ENCODE measurements around the gene PPP1R7.
"Not testable (repeated sequence)": the region's sequence is repeated elsewhere in the genome, so short reads cannot be mapped to it uniquely, and the experiment has no call there.

PPP1R7 gene

GRCh38 chr2:241149925-241150659, at the start of gene PPP1R7:
Gene PPP1R7 (plus strand): TSS chr2:241150467. CDS start chr2:241150496, 29 bp downstream.
- DNase-seq: peak; percentile 94 to 95

GRCh38 chr2:241102239-241102803, 47.9 kb upstream of the PPP1R7 start, which contains the start of gene MTERF4:
Gene MTERF4 (minus strand): TSS chr2:241102287. CDS start chr2:241102273, 14 bp downstream.
- DNase-seq: peak; percentile 90 to 91

- no peak for DNase-seq
Observed at GRCh38 chr2:241103176-241103595, 47.1 kb upstream of the PPP1R7 start.

- not testable (repeated sequence) for DNase-seq
Observed at GRCh38 chr2:241104611-241105010, 45.7 kb upstream of the PPP1R7 start.

- no peak for DNase-seq
Observed at GRCh38 chr2:241105641-241106040, 44.6 kb upstream of the PPP1R7 start.

- DNase-seq: no peak
Observed at GRCh38 chr2:241107031-241107783, 43.1 kb upstream of the PPP1R7 start.

- DNase-seq: no peak
Observed at GRCh38 chr2:241108271-241109209, 41.7 kb upstream of the PPP1R7 start.

- peak in 1 of 2 donors; percentile 30 for DNase-seq
Observed at GRCh38 chr2:241109210-241110088, 40.8 kb upstream of the PPP1R7 start.

- DNase-seq: no peak
Observed at GRCh38 chr2:241110089-241110606, 40.1 kb upstream of the PPP1R7 start.

GRCh38 chr2:241110607-241111439, 39.4 kb upstream of the PPP1R7 start:
- DNase-seq: no peak

GRCh38 chr2:241111440-241111805, 38.8 kb upstream of the PPP1R7 start:
- peak in 1 of 2 donors; percentile 20 for DNase-seq

GRCh38 chr2:241112046-241112445, 38.2 kb upstream of the PPP1R7 start:
- DNase-seq: no peak

GRCh38 chr2:241112592-241112991, 37.7 kb upstream of the PPP1R7 start:
- peak in 1 of 2 donors; percentile 52 for DNase-seq

- DNase-seq: no peak
Observed at GRCh38 chr2:241114836-241115235, 35.4 kb upstream of the PPP1R7 start.

GRCh38 chr2:241115361-241115760, 34.9 kb upstream of the PPP1R7 start:
- no peak for DNase-seq

GRCh38 chr2:241116606-241117560, 33.4 kb upstream of the PPP1R7 start:
- DNase-seq: no peak

GRCh38 chr2:241118737-241119505, 31.3 kb upstream of the PPP1R7 start:
- DNase-seq: no peak

- no peak for DNase-seq
Observed at GRCh38 chr2:241120440-241120839, 29.8 kb upstream of the PPP1R7 start.

Data from stimulated activated CD4-positive, alpha-beta T cell treated with anti-CD3 and anti-CD28 coated beads, Interleukin-2, amount 100 ng/mL, for 24 hours (primary cell).